Stimulated activated CD8-positive, alpha-beta memory T cell treated with anti-CD3 and anti-CD28 coated beads, Interleukin-12 subunit alpha, Interleukin-12 subunit beta, amount 100 ng/mL, for 24 hours (primary cell): Measurements from ENCODE around the gene BIN1.

Source experiments
- DNase-seq: peaks from one replicate; pipeline ENCODE4 v3.0.0-alpha.2; 2020; ENCODE audit errors: extremely low read depth

Gene BIN1

DNA sequence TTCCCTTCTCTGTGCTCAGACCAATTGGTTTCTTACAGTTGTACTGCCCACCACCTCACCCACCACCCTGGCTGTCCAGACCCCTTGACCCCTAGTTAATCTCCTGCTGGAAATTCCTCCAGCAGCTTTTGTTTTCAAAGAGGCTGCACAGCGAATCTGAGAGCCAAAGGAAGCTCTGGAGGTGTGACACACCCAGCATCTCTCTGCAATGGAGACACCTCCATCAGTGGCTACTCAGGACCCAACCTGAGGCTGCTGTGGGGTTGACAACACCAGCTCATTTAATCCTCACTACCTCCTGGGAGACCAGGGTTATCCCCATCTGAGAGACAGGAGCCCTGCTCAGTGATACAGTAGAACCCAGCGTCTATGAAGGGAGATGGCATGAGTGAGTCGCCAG is 86.4 kb downstream of the BIN1 start:
- no peak for DNase-seq

GRCh38 chr2:127017548-127017947 is 89.4 kb downstream of the BIN1 start:
- no peak for DNase-seq

DNA sequence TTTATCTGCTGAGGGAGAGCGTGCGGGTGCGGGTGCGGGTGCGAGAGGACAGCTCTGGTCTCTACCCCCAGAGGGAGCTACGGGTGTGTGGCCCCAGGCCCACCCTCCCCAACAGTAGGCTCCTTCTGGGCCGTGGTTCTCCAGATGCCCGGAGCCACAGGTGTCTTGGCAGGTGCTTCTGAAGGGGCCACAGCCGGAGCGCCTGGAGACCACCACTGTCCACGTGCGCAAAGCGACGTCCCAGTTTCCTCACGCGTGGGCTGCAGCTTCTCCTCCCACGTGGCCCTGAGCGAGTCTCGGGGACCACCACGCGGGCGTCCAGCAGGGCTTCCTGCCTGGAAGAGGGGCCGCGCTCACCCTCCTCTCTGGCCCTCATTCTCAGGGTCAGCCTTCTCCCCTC is 90.6 kb downstream of the BIN1 start:
- DNase-seq: no peak

DNA sequence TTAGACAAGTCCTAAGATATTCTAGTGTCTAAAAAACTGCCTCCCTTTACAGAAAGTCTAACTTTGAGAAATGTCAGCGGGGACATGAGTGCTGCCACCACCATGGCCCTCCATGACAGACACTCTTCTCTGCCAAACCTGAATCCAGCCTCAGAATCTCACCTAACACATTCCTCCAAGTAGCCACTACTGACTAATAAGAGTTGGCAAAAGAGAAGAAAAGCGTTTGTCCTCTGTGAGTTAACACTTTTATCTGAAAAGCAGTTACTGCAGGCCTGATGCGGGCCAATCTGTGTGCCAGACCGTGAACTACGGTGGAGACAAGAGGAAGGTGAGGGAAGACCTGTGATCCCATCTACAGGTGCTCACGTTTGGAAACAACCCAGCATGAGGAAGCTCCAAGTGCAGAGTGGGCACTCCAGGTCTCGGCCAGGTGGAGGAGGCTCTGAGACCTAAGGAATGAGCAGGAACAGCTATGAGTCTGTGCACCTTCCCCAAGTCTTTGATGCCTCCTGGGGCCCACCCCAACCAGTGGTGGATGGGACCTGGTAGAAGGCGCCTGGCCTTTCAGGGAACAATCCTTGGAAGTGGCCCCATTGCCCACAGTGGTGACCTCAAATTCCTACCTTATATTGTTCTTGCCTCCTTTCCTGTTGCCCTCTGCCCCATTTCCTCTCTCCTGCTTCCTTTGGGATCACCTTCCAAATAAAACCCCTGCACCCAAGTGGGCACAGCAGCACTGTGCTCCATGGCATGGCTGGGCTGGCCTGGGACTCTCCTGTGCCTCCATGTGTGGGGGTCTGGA is 91.6 kb downstream of the BIN1 start:
- DNase-seq: no peak

GRCh38 chr2:127014630-127015029 is 92.3 kb downstream of the BIN1 start:
- DNase-seq: no peak

GRCh38 chr2:127014224-127014623 is 92.7 kb downstream of the BIN1 start:
- DNase-seq: no peak

- DNase-seq: no peak
These were observed 94.1 kb downstream of the BIN1 start for GRCh38 chr2:127012868-127013267.

DNA sequence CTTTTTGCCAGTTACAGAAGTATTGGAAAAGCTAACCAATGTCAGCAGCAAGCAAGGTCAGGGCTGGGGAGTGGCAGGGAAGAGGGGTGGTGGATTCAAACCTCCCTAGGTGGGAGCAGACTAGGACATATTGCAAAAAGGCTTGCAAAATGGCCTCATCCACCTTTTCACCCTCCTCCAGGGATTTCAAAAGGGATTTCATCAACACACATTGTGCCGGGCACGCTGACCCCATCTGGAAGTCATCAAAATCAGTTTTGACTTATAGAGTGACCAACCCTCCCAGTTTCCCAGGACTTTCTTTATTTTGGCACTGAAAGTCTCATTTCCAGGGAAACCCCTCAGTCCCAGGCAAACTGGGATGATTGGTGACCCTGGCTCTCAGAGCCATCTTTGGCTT is 94.7 kb downstream of the BIN1 start:
- DNase-seq: no peak

- no peak for DNase-seq
These were observed 95.2 kb downstream of the BIN1 start for GRCh38 chr2:127011796-127012195.

DNA sequence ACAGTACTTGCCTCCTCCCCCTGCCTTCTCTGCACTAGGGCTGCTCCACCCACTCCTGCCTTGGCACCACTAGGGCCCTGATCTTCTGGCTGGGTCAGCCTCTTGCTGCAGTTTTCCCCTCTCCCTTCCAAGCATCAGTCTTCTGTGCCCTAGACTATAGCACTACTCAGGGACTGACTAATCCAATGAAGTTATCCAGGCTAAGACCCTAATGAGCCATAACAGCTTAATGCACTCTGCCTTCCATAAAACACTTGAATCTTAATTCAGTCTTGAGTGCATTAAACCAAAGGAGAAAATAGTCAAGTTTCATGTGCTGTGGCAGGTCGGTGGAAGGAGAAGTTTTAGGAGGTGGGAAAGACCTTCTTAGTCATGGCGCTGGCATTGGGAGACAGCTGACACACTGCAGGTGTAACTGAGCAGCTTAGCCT is 95.7 kb downstream of the BIN1 start:
- DNase-seq: no peak

GRCh38 chr2:127008265-127009015 is 98.5 kb downstream of the BIN1 start:
- no peak for DNase-seq

DNA sequence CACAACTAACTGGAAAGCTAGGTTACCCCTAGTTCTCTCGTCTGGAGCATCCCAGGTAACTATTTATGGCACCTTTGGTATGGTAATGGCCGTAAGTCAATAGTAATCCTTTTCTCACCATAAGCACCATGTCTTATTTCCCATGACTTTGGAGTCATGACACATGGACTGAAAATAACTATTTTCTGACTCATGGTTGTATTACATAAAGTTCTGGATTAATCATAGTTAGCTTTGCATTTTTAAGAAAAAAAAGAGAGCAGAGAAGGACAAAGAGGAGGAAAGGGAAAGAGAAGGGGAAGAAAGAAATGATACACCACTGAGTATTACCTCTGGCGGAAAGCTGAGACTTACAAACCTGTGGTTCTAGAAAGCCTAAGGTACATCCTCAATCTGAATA is 99.3 kb downstream of the BIN1 start:
- DNase-seq: no peak

DNA sequence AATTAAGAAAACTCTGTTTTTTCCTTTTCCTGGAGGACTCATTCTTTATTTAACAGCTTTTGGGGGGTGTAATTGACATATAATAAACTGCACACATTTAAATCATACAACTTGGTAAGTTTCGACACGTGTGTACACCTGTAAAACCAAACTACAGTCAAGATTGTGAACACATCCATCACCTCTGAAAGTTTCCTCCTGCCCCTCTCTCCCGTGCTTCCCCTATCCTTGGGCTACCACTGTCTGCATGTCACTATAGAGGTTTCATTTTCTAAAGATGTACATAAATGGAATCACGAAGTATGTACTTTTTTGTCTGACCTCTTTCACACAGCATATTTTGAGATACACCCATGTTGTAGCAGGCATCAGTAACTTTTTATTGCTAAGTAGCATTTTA is 100.0 kb downstream of the BIN1 start:
- DNase-seq: no peak

GRCh38 chr2:127004893-127005600 is 101.9 kb downstream of the BIN1 start:
- DNase-seq: no peak

GRCh38 chr2:127003070-127003800 is 103.7 kb downstream of the BIN1 start:
- DNase-seq: no peak

- no peak for DNase-seq
These were observed 105.2 kb downstream of the BIN1 start for GRCh38 chr2:127001751-127002150.

DNA sequence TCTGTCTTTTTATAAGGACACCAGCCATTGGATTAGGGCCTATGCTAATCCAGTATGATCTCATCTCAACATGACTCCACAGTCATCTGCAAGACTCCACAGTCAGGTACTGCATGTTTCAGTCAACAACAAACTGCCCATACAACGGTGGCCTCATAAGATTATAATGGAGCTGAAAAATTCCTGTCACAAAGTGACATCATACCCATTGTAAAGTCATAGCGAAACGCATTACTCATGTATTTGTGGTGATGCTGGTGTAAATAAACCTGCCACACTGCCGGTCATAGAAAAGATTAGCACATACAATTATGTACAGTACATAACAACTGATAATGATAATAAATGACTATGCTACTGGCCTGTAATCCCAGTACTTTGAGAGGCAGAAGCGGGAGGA is 106.0 kb downstream of the BIN1 start:
- DNase-seq: no peak

DNA sequence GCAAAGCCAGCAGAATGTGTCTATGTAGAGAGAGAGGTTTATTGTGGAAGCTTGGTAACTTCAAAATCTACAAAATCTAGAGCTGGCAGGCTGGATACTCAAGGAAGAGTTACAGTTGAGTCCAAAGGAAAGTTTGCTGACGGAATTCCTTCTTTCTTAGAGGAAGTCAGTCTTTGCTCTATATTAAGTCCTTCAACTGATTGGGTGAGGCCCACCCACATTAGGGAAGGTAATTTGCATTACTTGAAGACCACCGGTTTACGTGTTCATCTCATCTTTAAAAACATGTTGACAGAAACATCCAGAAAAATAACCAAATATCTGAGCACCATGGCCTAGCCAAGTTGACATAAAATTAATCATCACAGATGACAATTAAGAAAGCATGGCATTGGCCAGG is 106.8 kb downstream of the BIN1 start:
- DNase-seq: no peak

DNA sequence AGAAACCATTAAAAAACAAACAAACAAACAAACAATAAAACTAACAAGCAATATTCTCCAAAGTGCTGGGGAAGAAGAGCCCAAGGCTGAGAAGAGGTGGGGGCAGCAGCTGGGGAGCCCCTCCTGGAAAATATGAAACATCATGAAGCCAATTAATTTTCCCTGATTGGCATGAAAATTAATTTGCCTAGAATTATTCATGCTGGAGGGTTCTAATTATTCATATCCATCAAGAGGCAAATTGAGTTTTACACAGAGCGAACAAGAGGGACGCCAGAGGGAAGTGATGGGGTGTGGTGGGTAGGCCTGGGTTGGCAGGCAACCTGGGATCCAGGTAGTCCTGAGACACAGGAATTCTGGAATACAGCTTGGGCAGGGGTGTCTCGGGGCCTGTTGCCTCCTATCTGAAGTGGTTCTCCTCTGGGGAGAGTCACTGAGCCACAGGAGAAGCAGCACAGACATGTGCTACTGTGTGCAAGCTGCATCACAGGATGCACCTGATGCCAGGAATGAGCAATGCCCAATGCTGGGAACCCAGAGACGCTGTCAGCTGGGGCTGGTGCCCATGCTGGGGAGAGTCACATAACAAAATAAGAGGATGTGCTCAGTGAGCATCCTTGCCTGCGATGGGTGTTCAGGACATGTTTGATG is 107.7 kb downstream of the BIN1 start:
- no peak for DNase-seq

GRCh38 chr2:126998486-126998885 is 108.5 kb downstream of the BIN1 start:
- no peak for DNase-seq
